ENCODE data around the gene REXO1.

GRCh38 chr19:1864480-1865171, 16.3 kb upstream of the REXO1 start:
- TF ChIP-seq CTCF (conservative IDR thresholded peaks at IDR 0.05; ENCODE audit: low read depth in 2 of 2) = peak; percentile 52 to 77
- TF ChIP-seq EZH2 (IDR thresholded peaks at IDR 0.05; ENCODE audit: low read depth, unreplicated experiment) = no peak
- TF ChIP-seq JUNB (IDR thresholded peaks at IDR 0.05; ENCODE audit: unreplicated experiment) = no peak
- TF ChIP-seq POLR2AphosphoS5 (IDR thresholded peaks at IDR 0.05; ENCODE audit: low read depth) = peak; percentile 15; the same call in 1 of the 2 replicates
- TF ChIP-seq EZH2phosphoT487 (IDR thresholded peaks at IDR 0.05; ENCODE audit: unreplicated experiment) = no peak
- no peak for TF ChIP-seq REST (IDR thresholded peaks at IDR 0.05; ENCODE audit: unreplicated experiment)
- peak; percentile 43; the same call in 1 of the 2 replicates for TF ChIP-seq CREB1 (CRISPR knock-in tag; IDR thresholded peaks at IDR 0.05; ENCODE audit: low read depth)
- TF ChIP-seq NANOG (IDR thresholded peaks at IDR 0.05; ENCODE audit: borderline replicate concordance) = no peak
- TF ChIP-seq ETS1 (IDR thresholded peaks at IDR 0.05) = no peak
- TF ChIP-seq STAT1 (IDR thresholded peaks at IDR 0.05; ENCODE audit: unreplicated experiment) = no peak
- TF ChIP-seq, protein P1, sequence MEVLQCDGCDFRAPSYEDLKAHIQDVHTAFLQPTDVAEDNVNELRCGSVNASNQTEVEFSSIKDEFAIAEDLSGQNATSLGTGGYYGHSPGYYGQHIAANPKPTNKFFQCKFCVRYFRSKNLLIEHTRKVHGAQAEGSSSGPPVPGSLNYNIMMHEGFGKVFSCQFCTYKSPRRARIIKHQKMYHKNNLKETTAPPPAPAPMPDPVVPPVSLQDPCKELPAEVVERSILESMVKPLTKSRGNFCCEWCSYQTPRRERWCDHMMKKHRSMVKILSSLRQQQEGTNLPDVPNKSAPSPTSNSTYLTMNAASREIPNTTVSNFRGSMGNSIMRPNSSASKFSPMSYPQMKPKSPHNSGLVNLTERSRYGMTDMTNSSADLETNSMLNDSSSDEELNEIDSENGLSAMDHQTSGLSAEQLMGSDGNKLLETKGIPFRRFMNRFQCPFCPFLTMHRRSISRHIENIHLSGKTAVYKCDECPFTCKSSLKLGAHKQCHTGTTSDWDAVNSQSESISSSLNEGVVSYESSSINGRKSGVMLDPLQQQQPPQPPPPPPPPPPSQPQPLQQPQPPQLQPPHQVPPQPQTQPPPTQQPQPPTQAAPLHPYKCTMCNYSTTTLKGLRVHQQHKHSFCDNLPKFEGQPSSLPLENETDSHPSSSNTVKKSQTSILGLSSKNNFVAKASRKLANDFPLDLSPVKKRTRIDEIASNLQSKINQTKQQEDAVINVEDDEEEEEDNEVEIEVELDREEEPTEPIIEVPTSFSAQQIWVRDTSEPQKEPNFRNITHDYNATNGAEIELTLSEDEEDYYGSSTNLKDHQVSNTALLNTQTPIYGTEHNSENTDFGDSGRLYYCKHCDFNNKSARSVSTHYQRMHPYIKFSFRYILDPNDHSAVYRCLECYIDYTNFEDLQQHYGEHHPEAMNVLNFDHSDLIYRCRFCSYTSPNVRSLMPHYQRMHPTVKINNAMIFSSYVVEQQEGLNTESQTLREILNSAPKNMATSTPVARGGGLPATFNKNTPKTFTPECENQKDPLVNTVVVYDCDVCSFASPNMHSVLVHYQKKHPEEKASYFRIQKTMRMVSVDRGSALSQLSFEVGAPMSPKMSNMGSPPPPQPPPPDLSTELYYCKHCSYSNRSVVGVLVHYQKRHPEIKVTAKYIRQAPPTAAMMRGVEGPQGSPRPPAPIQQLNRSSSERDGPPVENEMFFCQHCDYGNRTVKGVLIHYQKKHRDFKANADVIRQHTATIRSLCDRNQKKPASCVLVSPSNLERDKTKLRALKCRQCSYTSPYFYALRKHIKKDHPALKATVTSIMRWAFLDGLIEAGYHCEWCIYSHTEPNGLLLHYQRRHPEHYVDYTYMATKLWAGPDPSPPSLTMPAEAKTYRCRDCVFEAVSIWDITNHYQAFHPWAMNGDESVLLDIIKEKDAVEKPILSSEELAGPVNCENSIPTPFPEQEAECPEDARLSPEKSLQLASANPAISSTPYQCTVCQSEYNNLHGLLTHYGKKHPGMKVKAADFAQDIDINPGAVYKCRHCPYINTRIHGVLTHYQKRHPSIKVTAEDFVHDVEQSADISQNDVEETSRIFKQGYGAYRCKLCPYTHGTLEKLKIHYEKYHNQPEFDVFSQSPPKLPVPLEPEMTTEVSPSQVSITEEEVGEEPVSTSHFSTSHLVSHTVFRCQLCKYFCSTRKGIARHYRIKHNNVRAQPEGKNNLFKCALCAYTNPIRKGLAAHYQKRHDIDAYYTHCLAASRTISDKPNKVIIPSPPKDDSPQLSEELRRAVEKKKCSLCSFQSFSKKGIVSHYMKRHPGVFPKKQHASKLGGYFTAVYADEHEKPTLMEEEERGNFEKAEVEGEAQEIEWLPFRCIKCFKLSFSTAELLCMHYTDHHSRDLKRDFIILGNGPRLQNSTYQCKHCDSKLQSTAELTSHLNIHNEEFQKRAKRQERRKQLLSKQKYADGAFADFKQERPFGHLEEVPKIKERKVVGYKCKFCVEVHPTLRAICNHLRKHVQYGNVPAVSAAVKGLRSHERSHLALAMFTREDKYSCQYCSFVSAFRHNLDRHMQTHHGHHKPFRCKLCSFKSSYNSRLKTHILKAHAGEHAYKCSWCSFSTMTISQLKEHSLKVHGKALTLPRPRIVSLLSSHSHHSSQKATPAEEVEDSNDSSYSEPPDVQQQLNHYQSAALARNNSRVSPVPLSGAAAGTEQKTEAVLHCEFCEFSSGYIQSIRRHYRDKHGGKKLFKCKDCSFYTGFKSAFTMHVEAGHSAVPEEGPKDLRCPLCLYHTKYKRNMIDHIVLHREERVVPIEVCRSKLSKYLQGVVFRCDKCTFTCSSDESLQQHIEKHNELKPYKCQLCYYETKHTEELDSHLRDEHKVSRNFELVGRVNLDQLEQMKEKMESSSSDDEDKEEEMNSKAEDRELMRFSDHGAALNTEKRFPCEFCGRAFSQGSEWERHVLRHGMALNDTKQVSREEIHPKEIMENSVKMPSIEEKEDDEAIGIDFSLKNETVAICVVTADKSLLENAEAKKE (CRISPR knock-in tag; IDR thresholded peaks at IDR 0.05) = no peak
